GM19324 (cell line): ENCODE data around the gene EXTL1.

Experiments
- ATAC-seq: cut with Tn5 transposase; IDR thresholded peaks from one replicate; pipeline ENCODE4 v1.9.1; 2021; ENCODE audit warnings: mild to moderate bottlenecking, moderate library complexity; ENCODE audit not compliant: unreplicated experiment, low FRiP score

EXTL1 gene

GRCh38 chr1:26037904-26038303 is 16.3 kb downstream of the EXTL1 start:
- ATAC-seq = no peak

DNA sequence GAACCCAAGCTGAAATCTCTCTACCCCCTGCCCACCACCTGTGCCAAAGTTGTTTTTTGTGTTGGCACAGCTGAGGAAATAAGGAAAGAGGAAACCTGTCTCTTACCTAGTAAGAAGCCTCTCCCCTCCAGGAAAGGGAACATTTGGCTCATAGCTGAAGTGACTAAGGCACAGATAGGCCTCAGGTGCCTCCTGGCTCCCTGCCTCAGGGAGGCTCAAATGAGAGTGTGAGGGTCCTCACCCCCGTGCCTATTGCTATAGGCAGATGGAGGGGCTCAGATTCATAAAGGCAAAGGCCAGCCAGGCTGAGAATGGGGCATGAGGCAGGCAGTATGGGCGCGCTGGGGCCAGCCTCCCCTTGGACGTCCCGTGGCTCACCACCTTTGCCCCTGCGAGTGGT is 16.9 kb downstream of the EXTL1 start:
- no peak for ATAC-seq

DNA sequence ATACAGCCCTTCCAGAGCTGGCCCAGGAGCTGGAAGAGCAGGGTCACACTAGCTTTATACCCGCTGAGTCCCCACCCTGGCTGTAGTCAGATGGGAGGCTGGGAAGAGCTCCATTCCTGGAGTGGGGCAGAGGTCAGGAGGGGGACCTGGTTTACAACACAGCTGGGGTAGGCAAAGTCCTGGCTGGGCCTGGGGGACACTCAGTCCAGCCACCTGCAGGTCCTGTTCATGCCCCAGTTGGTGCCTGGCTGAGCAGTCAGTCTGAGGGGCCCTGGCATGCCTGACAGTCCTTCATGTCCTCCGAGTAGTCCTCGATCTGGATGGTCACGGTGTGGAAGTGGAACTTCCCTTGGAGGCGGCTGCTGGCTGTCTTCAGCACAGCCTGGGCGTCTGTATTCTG is 17.3 kb downstream of the EXTL1 start:
- no peak for ATAC-seq

DNA sequence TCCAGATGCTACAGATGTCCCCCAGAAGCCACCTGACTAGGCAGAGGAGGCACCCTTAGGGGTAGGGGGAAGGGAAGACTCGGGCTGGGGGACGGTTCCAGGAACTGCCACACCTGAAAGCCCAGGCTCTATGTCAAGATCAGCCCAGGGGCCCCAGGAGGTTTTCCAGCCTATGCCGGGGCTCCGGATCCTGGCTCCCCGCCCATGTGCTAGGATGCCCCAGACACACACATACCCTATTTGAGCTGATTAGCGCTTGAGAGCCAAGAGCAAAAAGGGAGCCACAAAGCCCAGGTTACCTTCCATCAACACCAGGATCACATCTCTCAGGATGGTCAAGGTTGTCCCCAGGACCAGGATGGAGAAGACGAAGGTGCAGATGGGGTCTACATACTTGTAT is 19.8 kb downstream of the EXTL1 start:
- no peak for ATAC-seq

GRCh38 chr1:26041978-26042377 is 20.4 kb downstream of the EXTL1 start:
- no peak for ATAC-seq

GRCh38 chr1:26043765-26044164 is 22.2 kb downstream of the EXTL1 start:
- no peak for ATAC-seq

GRCh38 chr1:26044414-26044813 is 22.8 kb downstream of the EXTL1 start:
- ATAC-seq = no peak

- ATAC-seq = no peak
These were observed 23.6 kb downstream of the EXTL1 start for GRCh38 chr1:26044971-26045721.

- no peak for ATAC-seq
These were observed 24.2 kb downstream of the EXTL1 start, which contains the start of gene SLC30A2 for GRCh38 chr1:26045722-26046245. TSS of gene SLC30A2 (minus strand) at chr1:26046118. CDS start at chr1:26045896, 222 bp downstream.

DNA sequence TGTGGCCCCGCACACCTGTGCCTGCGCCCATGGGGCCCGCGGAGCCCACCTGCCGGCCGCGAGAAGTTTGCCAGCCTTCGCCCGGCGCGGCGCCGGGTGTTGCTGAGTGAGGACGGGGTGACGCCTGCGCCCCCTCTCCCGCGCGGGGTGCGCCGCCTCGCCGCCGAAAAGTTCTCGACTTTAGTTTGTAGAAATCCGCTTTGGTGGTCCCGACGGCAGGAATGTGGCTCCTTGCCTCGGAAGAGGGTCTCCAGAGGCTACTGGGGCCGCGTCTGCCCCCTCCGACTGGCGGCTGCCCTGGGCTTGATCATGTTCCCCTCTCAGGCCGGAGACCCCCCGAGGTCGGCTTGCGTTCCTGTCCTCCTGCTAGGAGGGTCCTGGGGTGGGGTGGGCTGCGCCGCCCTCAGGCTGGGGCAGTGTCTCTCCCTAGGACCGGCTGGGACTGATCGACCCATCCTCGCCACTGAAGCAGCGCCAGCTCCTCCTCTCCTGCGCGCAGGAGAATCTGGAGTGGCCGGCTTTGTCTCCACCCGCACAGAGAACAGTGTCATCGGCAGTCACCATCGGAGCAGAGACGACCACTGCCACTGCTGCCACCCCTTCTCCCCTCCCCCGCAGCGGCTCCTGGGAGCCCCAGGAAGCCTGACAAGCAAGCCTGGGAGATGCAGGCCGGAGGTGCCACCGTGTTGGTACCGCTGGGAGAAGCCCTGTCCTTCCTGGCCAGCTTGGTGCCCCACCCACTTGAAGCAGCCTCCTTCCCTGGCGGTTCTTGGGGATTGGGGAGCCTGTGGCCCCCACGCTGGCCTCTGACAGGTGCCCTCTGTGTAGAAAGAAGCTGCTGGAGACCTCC is 24.9 kb downstream of the EXTL1 start:
- no peak for ATAC-seq

DNA sequence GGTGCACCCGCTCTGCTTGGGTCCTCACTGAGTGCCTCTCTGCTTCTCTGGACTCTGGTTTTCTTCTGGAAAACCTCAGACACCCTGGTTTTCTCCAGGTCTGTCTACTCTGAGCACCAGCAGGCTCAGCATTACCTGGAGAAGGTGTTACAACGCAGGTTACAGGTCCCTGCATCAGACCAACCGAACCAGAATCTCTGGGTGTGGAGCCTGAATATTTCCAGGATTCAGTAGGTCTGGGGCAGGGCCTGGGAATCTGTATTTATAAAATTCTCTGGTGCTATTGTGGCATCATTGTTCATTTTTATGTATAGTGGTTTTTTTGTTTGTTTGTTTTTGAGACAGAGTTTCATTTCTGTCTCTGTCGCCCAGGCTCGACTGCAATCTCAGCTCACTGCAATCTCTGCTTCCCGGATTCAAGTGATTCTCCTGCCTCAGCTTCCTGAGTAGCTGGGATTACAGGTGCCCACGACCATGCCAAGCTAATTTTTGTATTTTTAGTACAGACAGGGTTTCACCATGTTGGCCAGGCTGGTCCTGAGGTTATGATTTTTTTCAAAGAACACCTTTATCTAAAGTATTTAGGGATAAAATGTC is 25.8 kb downstream of the EXTL1 start:
- ATAC-seq = no peak

GRCh38 chr1:26049531-26050247 is 28.1 kb downstream of the EXTL1 start:
- no peak for ATAC-seq

DNA sequence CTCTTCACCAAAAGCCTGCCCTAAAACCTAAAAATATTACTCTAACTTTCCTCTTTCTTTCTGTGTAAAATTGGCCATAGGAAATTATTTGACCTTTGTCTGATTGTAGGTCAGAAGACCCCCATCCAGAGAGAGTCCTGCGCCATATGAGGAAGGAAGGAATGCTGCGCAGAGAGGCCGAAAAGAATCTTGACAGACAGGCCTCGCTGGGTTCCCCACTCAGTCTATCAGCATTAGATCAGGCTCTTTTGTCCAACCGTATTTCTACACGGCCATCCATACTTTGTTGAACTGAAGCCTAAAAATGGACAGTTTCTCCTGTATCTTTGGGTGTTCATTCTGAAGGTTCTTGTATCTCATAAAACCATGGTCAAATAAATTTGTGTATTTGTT is 28.7 kb downstream of the EXTL1 start:
- ATAC-seq = no peak

GRCh38 chr1:26053718-26054560 is 32.4 kb downstream of the EXTL1 start:
- no peak for ATAC-seq

GRCh38 chr1:26055041-26055440 is 33.5 kb downstream of the EXTL1 start:
- no peak for ATAC-seq

GRCh38 chr1:26057189-26057588 is 35.6 kb downstream of the EXTL1 start:
- ATAC-seq = no peak

DNA sequence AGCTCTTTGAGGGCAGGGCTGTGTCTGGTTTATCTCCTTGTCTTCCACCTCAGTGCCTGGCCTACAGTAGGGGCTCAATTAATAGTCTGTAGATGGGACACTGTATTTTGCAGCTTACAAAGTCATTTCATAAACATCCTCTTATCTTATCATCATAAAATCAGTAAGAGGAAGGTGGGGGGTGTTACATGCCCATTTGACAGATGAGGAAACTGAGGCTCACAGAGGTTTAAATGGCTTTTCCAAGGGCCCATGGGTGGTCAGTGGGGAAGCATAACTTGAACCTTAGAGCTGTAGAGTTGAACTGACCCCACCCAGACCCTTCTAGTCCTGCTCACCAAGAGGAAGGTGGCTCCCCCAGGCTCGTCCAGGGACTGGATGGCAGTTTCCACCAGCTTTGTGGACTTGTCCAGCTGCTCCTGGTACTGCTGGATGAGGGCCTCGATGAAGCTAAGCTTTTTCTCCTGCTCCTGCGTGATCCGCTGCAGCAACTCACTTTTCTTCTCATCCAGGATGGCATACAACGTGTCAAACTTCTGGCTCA is 36.5 kb downstream of the EXTL1 start:
- no peak for ATAC-seq

- ATAC-seq = no peak
These were observed 38.3 kb downstream of the EXTL1 start for GRCh38 chr1:26059906-26060305.

GRCh38 chr1:26060832-26061574 is 39.4 kb downstream of the EXTL1 start:
- ATAC-seq = no peak
